ENCODE results near the gene KTI12.
"Not testable (repeated sequence)": the region's sequence is repeated elsewhere in the genome, so short reads cannot be mapped to it uniquely, and the experiment has no call there.

The KTI12 gene

DNA sequence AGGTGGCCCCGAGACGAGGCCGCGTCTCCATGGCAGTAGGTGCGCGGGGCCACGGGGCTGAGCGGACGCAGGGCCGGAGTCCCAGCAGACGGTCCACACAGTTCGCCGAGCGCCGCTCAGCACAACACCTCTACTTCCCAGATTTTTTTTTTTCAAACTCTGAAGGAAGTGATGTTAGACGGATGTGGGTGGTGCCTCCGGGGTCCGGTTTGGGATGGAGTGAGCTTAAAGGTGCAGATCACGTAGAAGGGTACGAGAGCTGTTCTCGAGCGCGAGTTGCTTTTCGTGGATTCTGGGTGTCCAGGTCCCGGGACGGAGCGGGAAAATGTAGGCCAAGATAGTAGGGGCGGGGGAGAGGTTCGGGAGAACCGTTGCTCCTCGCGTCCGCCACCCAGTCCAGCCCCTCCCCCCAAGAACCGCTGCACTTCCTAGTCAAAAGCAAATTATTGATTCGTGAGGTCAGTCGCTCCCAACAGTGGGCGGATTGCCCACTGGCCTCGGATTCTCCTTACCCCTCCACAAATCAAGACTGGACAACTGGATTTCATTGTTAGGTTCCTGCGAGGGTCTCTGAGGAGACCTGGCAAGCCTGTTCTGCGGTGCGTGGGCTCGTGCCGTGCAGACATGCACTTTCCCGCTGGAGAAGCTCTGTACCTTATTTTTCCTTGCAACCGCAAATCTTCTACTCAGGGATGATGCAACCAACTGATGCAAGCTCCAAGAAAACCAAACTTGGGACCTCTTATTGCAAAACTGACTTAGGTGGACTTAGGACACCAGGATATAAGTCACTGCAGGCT lies 21.7 kb upstream of the KTI12 start, which contains the start of gene TXNDC12:
TXNDC12 (minus strand) TSS at position 126 of the 800 bp plus-strand sequence; CDS start at position 31, 95 bp downstream.
- H3K4me3 ChIP-seq (ENCODE audit: low read depth, low read length), result peak within 1 kb of the TSS; percentile 70
- TF ChIP-seq, protein P1, sequence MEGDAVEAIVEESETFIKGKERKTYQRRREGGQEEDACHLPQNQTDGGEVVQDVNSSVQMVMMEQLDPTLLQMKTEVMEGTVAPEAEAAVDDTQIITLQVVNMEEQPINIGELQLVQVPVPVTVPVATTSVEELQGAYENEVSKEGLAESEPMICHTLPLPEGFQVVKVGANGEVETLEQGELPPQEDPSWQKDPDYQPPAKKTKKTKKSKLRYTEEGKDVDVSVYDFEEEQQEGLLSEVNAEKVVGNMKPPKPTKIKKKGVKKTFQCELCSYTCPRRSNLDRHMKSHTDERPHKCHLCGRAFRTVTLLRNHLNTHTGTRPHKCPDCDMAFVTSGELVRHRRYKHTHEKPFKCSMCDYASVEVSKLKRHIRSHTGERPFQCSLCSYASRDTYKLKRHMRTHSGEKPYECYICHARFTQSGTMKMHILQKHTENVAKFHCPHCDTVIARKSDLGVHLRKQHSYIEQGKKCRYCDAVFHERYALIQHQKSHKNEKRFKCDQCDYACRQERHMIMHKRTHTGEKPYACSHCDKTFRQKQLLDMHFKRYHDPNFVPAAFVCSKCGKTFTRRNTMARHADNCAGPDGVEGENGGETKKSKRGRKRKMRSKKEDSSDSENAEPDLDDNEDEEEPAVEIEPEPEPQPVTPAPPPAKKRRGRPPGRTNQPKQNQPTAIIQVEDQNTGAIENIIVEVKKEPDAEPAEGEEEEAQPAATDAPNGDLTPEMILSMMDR (IDR thresholded peaks at IDR 0.05; ENCODE audit: borderline replicate concordance, insufficient read depth, low read depth, low read length), result no peak

GRCh38 chr1:52054496-52055065 lies 21.0 kb upstream of the KTI12 start:
- peak overlapping the region; percentile 70 for H3K4me3 ChIP-seq (ENCODE audit: low read depth, low read length)
- TF ChIP-seq, protein P1 (IDR thresholded peaks at IDR 0.05; ENCODE audit: borderline replicate concordance, insufficient read depth, low read depth, low read length), result no peak

GRCh38 chr1:52053862-52054261 lies 20.3 kb upstream of the KTI12 start:
- peak overlapping the region; percentile 70 for H3K4me3 ChIP-seq (ENCODE audit: low read depth, low read length)

GRCh38 chr1:52049337-52049736 lies 15.7 kb upstream of the KTI12 start:
- not testable (repeated sequence) for H3K4me3 ChIP-seq (ENCODE audit: low read depth, low read length)

More at GRCh38 chr1:52053862-52054261, 20.3 kb upstream of the KTI12 start:
- TF ChIP-seq, protein P1 (IDR thresholded peaks at IDR 0.05; ENCODE audit: borderline replicate concordance, insufficient read depth, low read depth, low read length), result no peak

- H3K4me3 ChIP-seq (ENCODE audit: low read depth, low read length), result not testable (repeated sequence)
Observed at GRCh38 chr1:52045666-52046195, 12.1 kb upstream of the KTI12 start.

DNA sequence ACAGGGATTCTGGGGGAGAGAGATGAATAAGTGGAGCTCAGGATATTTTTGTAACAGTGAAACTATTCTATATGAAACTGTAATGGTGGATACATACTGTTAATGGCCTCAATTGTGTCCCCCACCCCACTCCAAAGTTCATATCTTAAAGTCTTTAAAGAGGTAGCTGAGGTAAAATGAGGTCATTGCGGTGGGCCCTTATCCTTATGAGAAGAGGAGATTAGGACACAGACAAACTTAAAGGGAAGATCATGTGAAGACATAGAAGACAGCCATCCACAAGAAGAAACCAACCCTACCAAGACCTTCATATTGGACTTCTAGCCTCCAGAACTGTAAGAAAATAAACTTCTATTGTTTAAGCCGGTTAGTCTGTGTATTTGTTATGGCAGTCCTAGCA lies 11.6 kb upstream of the KTI12 start:
- H3K4me3 ChIP-seq (ENCODE audit: low read depth, low read length), result no peak overlapping the region
- TF ChIP-seq, protein P1 (IDR thresholded peaks at IDR 0.05; ENCODE audit: borderline replicate concordance, insufficient read depth, low read depth, low read length), result no peak

GRCh38 chr1:52041551-52042185 lies 8.1 kb upstream of the KTI12 start:
- no peak overlapping the region for H3K4me3 ChIP-seq (ENCODE audit: low read depth, low read length)
- TF ChIP-seq, protein P1 (IDR thresholded peaks at IDR 0.05; ENCODE audit: borderline replicate concordance, insufficient read depth, low read depth, low read length), result no peak
